Caco-2 (cell line): ENCODE measurements around the gene ABT1. TPM values are rescaled to one million over a fixed set of nuclear protein-coding genes. Genes with fewer than 3 reads are reported as not detected.

Experiments
- BruUV-seq: library from RNA; stranded (reverse); fragments of 400-500 nt; replicated peaks from 2 replicates; lab custom pipeline; 2021; lab: Mats Ljungman, UMichigan
- CTCF ChIA-PET: fragments of 300-600 bp; sonication (Branson Sonifier 250); formaldehyde crosslinking; loops from one replicate; lab custom pipeline; 2022; ENCODE audit warnings: antibody characterized with exemption; lab: Charles Lee
- POLR2A ChIA-PET: fragments of 300-600 bp; sonication (Branson Sonifier 250); formaldehyde crosslinking; loops from one replicate; lab custom pipeline; 2022; ENCODE audit warnings: antibody characterized with exemption; lab: Charles Lee
- DNase-seq, 2 experiments: peaks; one replicate each; pipeline versions ENCODE4 v3.0.0 to v3.0.0-alpha.2; 2020 to 2022
- H3K27me3 ChIP-seq: replicated peaks from 2 replicates; pipeline ENCODE4 v1.6.0; 2011; ENCODE audit warnings: low read length; ENCODE audit not compliant: control insufficient read depth, insufficient read depth
- H3K36me3 ChIP-seq: 2 replicates; pipeline ENCODE4 v1.5.1; 2011; ENCODE audit warnings: low read length; ENCODE audit not compliant: control insufficient read depth, insufficient read depth
- H3K4me1 ChIP-seq: fragments of 250-450 bp; sonication (Bioruptor Pico); 2 replicates; pipeline ENCODE4 v1.5.1; 2020; ENCODE audit warnings: mild to moderate bottlenecking
- H3K4me3 ChIP-seq: 2 replicates; pipeline ENCODE4 v1.5.1; 2011; ENCODE audit warnings: low read depth, mild to moderate bottlenecking, control low read depth, low read length
- H3K9me3 ChIP-seq: fragments of 250-450 bp; sonication (Bioruptor Pico); 2 replicates; pipeline ENCODE4 v1.5.1; 2020; ENCODE audit warnings: mild to moderate bottlenecking, moderate library complexity
- H3K27ac Mint-ChIP-seq: one replicate; pipeline ENCODE4 v1.8.0; 2022; ENCODE audit warnings: mixed read lengths; ENCODE audit not compliant: unreplicated experiment
- H3K27me3 Mint-ChIP-seq: one replicate; pipeline ENCODE4 v1.8.0; 2022; ENCODE audit warnings: mixed read lengths; ENCODE audit not compliant: insufficient read depth, unreplicated experiment
- H3K36me3 Mint-ChIP-seq: one replicate; pipeline ENCODE4 v1.8.0; 2022; ENCODE audit warnings: mild to moderate bottlenecking, mixed read lengths; ENCODE audit not compliant: insufficient read depth, unreplicated experiment
- H3K4me1 Mint-ChIP-seq: one replicate; pipeline ENCODE4 v1.8.0; 2022; ENCODE audit warnings: low read depth, mixed read lengths; ENCODE audit not compliant: unreplicated experiment
- H3K4me3 Mint-ChIP-seq: one replicate; pipeline ENCODE4 v1.8.0; 2022; ENCODE audit warnings: mild to moderate bottlenecking, moderate library complexity, mixed read lengths; ENCODE audit not compliant: unreplicated experiment
- H3K9me3 Mint-ChIP-seq: one replicate; pipeline ENCODE4 v1.8.0; 2022; ENCODE audit warnings: mixed read lengths; ENCODE audit not compliant: unreplicated experiment
- intact Hi-C: fragments of 100-400 bp; cut with micrococcal nuclease; formaldehyde crosslinking; loops from one replicate; pipeline ENCODE4 v1.10.0; 2022; ENCODE audit not compliant: unreplicated experiment
- total RNA-seq: library from RNA; stranded (reverse); gene quantifications from 2 replicates; pipeline ENCODE4 v1.2.3, GENCODE V29; 2022
- TF ChIP-seq, protein P1 (sequence below), 2 experiments: fragments of 200-600 bp in 1 of 2; IDR thresholded peaks; 1 replicate in 1 of 2; 2 replicates in 1 of 2; pipeline versions ENCODE4 v1.5.1 to v1.8.0; 2011 to 2022; ENCODE audit warnings: antibody characterized with exemption in 1 of 2, control low read depth in 1 of 2, inconsistent platforms in 1 of 2, low read depth in 1 of 2, low read length in 1 of 2, mild to moderate bottlenecking in 1 of 2, moderate library complexity in 1 of 2; ENCODE audit not compliant: insufficient read depth in 1 of 2, severe bottlenecking in 1 of 2, unreplicated experiment in 1 of 2

ABT1 gene
- total RNA-seq, 1 experiment from 2014 or later, result 15.1 TPM

- Mint-ChIP-seq H3K4me1 (peaks cover 8% of the 10 kb centered on the region), H3K9me3 (no peaks in the 10 kb centered on the region), H3K4me3 (peak overlapping the region; percentile 54), H3K36me3 (peaks cover 12% of the 10 kb centered on the region), H3K27ac (peak overlapping the region; percentile 78), H3K27me3 (no peaks in the 10 kb centered on the region)
- no peak for DNase-seq
- intact Hi-C loops, result no loop called here
- H3K4me1 ChIP-seq, result no peaks in the 10 kb centered on the region; the same call in 1 of the 2 replicates
- no peak overlapping the region for H3K4me3 ChIP-seq
- POLR2A ChIA-PET, result no interaction called here
- CTCF ChIA-PET, result interaction anchor here (0.6 to 1.0 kb wide), 3 partner anchors 9 to 214 kb away, joined by 3 to 5 read pairs (median 5); no protein-coding TSS in a partner anchor
- no peaks in the 10 kb centered on the region for H3K9me3 ChIP-seq
- H3K36me3 ChIP-seq, result no peaks in the 10 kb centered on the region
- TF ChIP-seq, protein P1, sequence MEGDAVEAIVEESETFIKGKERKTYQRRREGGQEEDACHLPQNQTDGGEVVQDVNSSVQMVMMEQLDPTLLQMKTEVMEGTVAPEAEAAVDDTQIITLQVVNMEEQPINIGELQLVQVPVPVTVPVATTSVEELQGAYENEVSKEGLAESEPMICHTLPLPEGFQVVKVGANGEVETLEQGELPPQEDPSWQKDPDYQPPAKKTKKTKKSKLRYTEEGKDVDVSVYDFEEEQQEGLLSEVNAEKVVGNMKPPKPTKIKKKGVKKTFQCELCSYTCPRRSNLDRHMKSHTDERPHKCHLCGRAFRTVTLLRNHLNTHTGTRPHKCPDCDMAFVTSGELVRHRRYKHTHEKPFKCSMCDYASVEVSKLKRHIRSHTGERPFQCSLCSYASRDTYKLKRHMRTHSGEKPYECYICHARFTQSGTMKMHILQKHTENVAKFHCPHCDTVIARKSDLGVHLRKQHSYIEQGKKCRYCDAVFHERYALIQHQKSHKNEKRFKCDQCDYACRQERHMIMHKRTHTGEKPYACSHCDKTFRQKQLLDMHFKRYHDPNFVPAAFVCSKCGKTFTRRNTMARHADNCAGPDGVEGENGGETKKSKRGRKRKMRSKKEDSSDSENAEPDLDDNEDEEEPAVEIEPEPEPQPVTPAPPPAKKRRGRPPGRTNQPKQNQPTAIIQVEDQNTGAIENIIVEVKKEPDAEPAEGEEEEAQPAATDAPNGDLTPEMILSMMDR (IDR thresholded peaks at IDR 0.05; ENCODE audit: insufficient read depth in 1 of 2, low read depth in 1 of 2, low read length in 1 of 2, severe bottlenecking in 1 of 2, unreplicated experiment in 1 of 2), result no peak
- H3K27me3 ChIP-seq, result no peaks in the 10 kb centered on the region
- no TSS peak for BruUV-seq
These were observed 41.1 kb upstream of the ABT1 start for GRCh38 chr6:26555505-26556262.

- TF ChIP-seq, protein P1 (IDR thresholded peaks at IDR 0.05; ENCODE audit: insufficient read depth in 1 of 2, low read depth in 1 of 2, low read length in 1 of 2, severe bottlenecking in 1 of 2, unreplicated experiment in 1 of 2), result no peak
- ChIA-PET CTCF (interaction anchor here (0.6 to 1.0 kb wide), 4 partner anchors 8 to 215 kb away, joined by 3 to 5 read pairs (median 4); no protein-coding TSS in a partner anchor), POLR2A (interaction anchor here (0.6 to 0.8 kb wide), 2 partner anchors 452 to 577 kb away, joined by 3 read pairs; no protein-coding TSS in a partner anchor)
- Mint-ChIP-seq H3K27ac (peak overlapping the region; percentile 78), H3K4me1 (peaks cover 8% of the 10 kb centered on the region), H3K9me3 (no peaks in the 10 kb centered on the region), H3K27me3 (no peaks in the 10 kb centered on the region), H3K36me3 (peaks cover 12% of the 10 kb centered on the region), H3K4me3 (peak overlapping the region; percentile 54)
- BruUV-seq, result TSS peak; percentile 99
- H3K4me1 ChIP-seq, result no peaks in the 10 kb centered on the region; the same call in 1 of the 2 replicates
- peak; percentile 64 to 70 for DNase-seq
- intact Hi-C loops, result no loop called here
- no peak overlapping the region for H3K4me3 ChIP-seq
- H3K9me3 ChIP-seq, result no peaks in the 10 kb centered on the region
- H3K27me3 ChIP-seq, result no peaks in the 10 kb centered on the region
- H3K36me3 ChIP-seq, result no peaks in the 10 kb centered on the region
These were observed 40.3 kb upstream of the ABT1 start for GRCh38 chr6:26556263-26557070.
